ENCODE results near the gene MCF2L. TPM values are rescaled to one million over a fixed set of nuclear protein-coding genes. Genes with fewer than 3 reads are reported as not detected.

Gene MCF2L
- total RNA-seq, 1 experiment from 2014 or later, result not detected

- Mint-ChIP-seq H3K36me3 (ENCODE audit: insufficient read depth, unreplicated experiment) (no peaks in the 10 kb centered on the region), H3K4me3 (ENCODE audit: unreplicated experiment) (no peak overlapping the region), H3K27ac (ENCODE audit: low read depth, unreplicated experiment) (no peak overlapping the region), H3K27me3 (ENCODE audit: insufficient read depth, unreplicated experiment) (peaks cover 71% of the 10 kb centered on the region), H3K4me1 (ENCODE audit: insufficient read depth, unreplicated experiment) (no peaks in the 10 kb centered on the region), H3K9me3 (ENCODE audit: unreplicated experiment) (no peaks in the 10 kb centered on the region)
- TF ChIP-seq, protein P1, sequence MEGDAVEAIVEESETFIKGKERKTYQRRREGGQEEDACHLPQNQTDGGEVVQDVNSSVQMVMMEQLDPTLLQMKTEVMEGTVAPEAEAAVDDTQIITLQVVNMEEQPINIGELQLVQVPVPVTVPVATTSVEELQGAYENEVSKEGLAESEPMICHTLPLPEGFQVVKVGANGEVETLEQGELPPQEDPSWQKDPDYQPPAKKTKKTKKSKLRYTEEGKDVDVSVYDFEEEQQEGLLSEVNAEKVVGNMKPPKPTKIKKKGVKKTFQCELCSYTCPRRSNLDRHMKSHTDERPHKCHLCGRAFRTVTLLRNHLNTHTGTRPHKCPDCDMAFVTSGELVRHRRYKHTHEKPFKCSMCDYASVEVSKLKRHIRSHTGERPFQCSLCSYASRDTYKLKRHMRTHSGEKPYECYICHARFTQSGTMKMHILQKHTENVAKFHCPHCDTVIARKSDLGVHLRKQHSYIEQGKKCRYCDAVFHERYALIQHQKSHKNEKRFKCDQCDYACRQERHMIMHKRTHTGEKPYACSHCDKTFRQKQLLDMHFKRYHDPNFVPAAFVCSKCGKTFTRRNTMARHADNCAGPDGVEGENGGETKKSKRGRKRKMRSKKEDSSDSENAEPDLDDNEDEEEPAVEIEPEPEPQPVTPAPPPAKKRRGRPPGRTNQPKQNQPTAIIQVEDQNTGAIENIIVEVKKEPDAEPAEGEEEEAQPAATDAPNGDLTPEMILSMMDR (IDR thresholded peaks at IDR 0.05; ENCODE audit: unreplicated experiment), result no peak
- BruUV-seq (replicated peaks), result no TSS peak
- CTCF ChIA-PET, result interaction anchor here (1.0 kb wide), 1 partner anchor 24 kb away, joined by 3 read pairs; no protein-coding TSS in a partner anchor
- POLR2A ChIA-PET, result no interaction called here
- intact Hi-C loops (cut with micrococcal nuclease), result no loop called here
- DNase-seq (ENCODE audit: unreplicated experiment), result no peak
These were observed 2.2 kb upstream of the MCF2L start for GRCh38 chr13:112966776-112967175.

GRCh38 chr13:112967686-112968379 is 1.2 kb upstream of the MCF2L start:
- TF ChIP-seq, protein P1 (IDR thresholded peaks at IDR 0.05; ENCODE audit: unreplicated experiment), result no peak
- peaks cover 73% of the 10 kb centered on the region for H3K27me3 Mint-ChIP-seq (ENCODE audit: insufficient read depth, unreplicated experiment)
- CTCF ChIA-PET, result interaction anchor here (0.7 kb wide), 1 partner anchor 74 kb away, joined by 3 read pairs; no protein-coding TSS in a partner anchor
- H3K27ac Mint-ChIP-seq (ENCODE audit: low read depth, unreplicated experiment), result no peak overlapping the region
- peaks cover 8% of the 10 kb centered on the region for H3K9me3 Mint-ChIP-seq (ENCODE audit: unreplicated experiment)
- no peak overlapping the region for H3K4me3 Mint-ChIP-seq (ENCODE audit: unreplicated experiment)
- H3K4me1 Mint-ChIP-seq (ENCODE audit: insufficient read depth, unreplicated experiment), result no peaks in the 10 kb centered on the region
- no peaks in the 10 kb centered on the region for H3K36me3 Mint-ChIP-seq (ENCODE audit: insufficient read depth, unreplicated experiment)
- POLR2A ChIA-PET, result interaction anchor here (0.6 kb wide), 1 partner anchor 1723 kb away, joined by 3 read pairs; no protein-coding TSS in a partner anchor
- intact Hi-C loops (cut with micrococcal nuclease), result no loop called here
- no TSS peak for BruUV-seq (replicated peaks)
- DNase-seq (ENCODE audit: unreplicated experiment), result no peak

GRCh38 chr13:112968380-112968909 is 569 bp upstream of the MCF2L start:
- H3K9me3 Mint-ChIP-seq (ENCODE audit: unreplicated experiment), result peaks cover 8% of the 10 kb centered on the region
- ChIA-PET POLR2A (no interaction called here), CTCF (interaction anchor here (0.7 kb wide), 1 partner anchor 73 kb away, joined by 3 read pairs; no protein-coding TSS in a partner anchor)
- no peak overlapping the region for H3K27ac Mint-ChIP-seq (ENCODE audit: low read depth, unreplicated experiment)
- H3K4me3 Mint-ChIP-seq (ENCODE audit: unreplicated experiment), result no peak overlapping the region
- no peaks in the 10 kb centered on the region for H3K36me3 Mint-ChIP-seq (ENCODE audit: insufficient read depth, unreplicated experiment)
- no TSS peak for BruUV-seq (replicated peaks)
- DNase-seq (ENCODE audit: unreplicated experiment), result no peak
- no peaks in the 10 kb centered on the region for H3K4me1 Mint-ChIP-seq (ENCODE audit: insufficient read depth, unreplicated experiment)
- TF ChIP-seq, protein P1 (IDR thresholded peaks at IDR 0.05; ENCODE audit: unreplicated experiment), result no peak
- intact Hi-C loops (cut with micrococcal nuclease), result no loop called here
- H3K27me3 Mint-ChIP-seq (ENCODE audit: insufficient read depth, unreplicated experiment), result peaks cover 74% of the 10 kb centered on the region

DNA sequence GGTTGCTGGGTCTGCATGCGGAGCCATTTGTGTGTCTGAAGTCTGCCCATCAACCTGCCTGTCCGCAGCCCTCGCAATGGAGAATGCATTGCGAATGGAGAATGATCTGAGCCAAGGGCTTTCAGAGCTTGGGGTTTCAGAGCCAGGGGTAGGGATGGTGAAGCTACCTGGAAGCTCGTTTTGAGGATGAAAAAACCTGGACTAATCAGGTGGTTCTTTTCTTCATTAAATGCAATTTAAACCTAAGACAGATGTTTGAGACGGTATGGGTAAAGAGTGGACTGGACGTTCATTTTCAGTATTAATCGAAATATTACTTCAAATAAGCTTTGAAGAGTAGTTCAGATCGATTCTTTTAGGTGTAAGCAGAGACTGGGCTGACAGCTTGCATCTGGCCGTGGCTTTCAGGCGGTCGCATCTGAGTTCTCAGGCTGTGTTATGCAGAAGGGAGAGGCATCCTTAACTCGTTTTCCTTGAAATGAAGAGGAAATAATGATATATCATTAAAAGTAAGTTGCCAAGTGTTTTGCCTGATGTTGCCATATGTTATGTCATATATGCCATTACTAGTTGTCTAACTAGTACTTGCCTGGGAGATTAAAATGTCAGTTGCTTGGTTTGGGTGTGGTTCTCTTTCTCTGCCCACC is 801 bp downstream of the MCF2L start:
- Mint-ChIP-seq H3K9me3 (ENCODE audit: unreplicated experiment) (peaks cover 8% of the 10 kb centered on the region), H3K27ac (ENCODE audit: low read depth, unreplicated experiment) (no peak overlapping the region), H3K4me1 (ENCODE audit: insufficient read depth, unreplicated experiment) (no peaks in the 10 kb centered on the region), H3K27me3 (ENCODE audit: insufficient read depth, unreplicated experiment) (peaks cover 80% of the 10 kb centered on the region), H3K36me3 (ENCODE audit: insufficient read depth, unreplicated experiment) (peaks cover 6% of the 10 kb centered on the region), H3K4me3 (ENCODE audit: unreplicated experiment) (no peak overlapping the region)
- DNase-seq (ENCODE audit: unreplicated experiment), result no peak
- BruUV-seq (replicated peaks), result no TSS peak
- intact Hi-C loops (cut with micrococcal nuclease), result no loop called here
- CTCF ChIA-PET, result interaction anchor here (0.8 to 1.1 kb wide), 2 partner anchors 16 to 66 kb away, joined by 3 to 4 read pairs; no protein-coding TSS in a partner anchor
- TF ChIP-seq, protein P1 (IDR thresholded peaks at IDR 0.05; ENCODE audit: unreplicated experiment), result no peak
- POLR2A ChIA-PET, result no interaction called here
